Measurements from ENCODE around the gene PCNX2. TPM values are rescaled to one million over a fixed set of nuclear protein-coding genes. Genes with fewer than 3 reads are reported as not detected.
"Not testable (repeated sequence)": the region's sequence is repeated elsewhere in the genome, so short reads cannot be mapped to it uniquely, and the experiment has no call there.

Gene PCNX2
- total RNA-seq, 1 experiment from 2014 or later: 11.0 TPM

DNA sequence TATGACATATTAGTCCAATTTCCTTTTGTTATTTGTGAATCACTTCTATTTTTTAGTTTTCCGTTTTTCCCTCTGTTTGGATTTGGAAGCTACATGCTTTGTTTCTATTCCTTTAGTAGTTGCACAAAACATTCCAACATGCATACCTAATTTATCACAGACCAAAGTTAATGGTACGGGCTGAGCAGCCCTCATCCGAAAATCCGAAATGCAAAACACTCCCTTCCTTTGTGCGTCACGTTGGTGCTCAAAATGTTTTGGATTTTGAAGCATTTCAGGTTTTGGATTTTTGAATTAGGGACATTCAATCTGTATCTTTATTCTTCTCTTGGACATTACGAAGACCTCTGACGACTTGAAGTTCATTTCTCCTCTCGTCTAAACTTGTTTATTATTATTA, 124.8 kb downstream of the PCNX2 start:
- H3K27me3 ChIP-seq (replicated peaks): no peaks in the 10 kb centered on the region
- H3K27ac ChIP-seq: no peak overlapping the region
- peaks cover 8% of the 10 kb centered on the region; the same call in 1 of the 2 replicates for H3K36me3 ChIP-seq
- no peaks in the 10 kb centered on the region for H3K9me3 ChIP-seq (replicated peaks)
- no peaks in the 10 kb centered on the region for H3K4me1 ChIP-seq (replicated peaks)
- no peak for DNase-seq (ENCODE audit: low read depth in 1 of 2, low spot score in 2 of 2)
- H3K4me3 ChIP-seq: no peak overlapping the region

DNA sequence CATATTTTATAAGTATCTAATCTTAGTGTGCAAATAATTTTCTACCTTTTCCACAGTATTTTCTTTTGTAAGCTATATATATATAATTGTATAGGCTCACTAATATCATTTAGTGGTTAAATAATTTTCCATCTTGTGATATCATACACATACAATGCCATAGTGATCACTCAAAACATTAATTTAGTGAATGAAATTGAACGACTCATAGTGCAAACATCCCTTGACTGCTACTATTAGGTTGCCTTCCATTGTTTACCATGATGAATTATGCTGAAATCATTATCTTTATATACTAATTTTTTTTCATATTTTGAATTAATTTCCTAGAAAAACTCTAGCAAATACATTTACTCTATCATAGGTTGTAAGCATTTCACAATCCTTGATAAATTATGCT, 127.1 kb downstream of the PCNX2 start:
- Histone ChIP-seq H3K27me3 (replicated peaks) (no peaks in the 10 kb centered on the region), H3K9me3 (replicated peaks) (no peaks in the 10 kb centered on the region), H3K4me1 (replicated peaks) (no peaks in the 10 kb centered on the region), H3K36me3 (peaks cover 5% of the 10 kb centered on the region; the same call in 1 of the 2 replicates), H3K4me3 (no peak overlapping the region), H3K27ac (no peak overlapping the region)
- no peak for DNase-seq (ENCODE audit: low read depth in 1 of 2, low spot score in 2 of 2)

DNA sequence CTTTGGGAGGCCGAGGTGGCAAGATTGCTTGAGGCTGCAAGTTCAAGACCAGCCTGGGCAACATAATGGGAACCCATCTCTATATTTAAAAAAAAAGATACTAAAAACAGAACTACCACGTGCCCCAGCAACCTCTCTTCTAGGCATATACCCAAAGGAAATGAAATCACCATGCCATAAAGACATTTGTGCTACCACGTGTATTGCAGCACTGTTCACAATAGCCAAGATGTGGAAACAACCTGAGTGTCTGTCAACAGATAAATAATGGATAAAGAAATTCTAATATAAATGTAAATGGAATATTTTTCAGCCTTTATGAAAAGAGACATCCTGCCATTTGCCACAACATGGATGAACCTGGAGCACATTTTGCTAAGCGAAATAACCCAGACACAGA, 128.6 kb downstream of the PCNX2 start:
- Histone ChIP-seq H3K27ac (no peak overlapping the region), H3K4me1 (replicated peaks) (no peaks in the 10 kb centered on the region), H3K9me3 (replicated peaks) (no peaks in the 10 kb centered on the region), H3K36me3 (peaks cover under 1% of the 10 kb centered on the region; the same call in 1 of the 2 replicates), H3K27me3 (replicated peaks) (no peaks in the 10 kb centered on the region), H3K4me3 (no peak overlapping the region)
- no peak for DNase-seq (ENCODE audit: low read depth in 1 of 2, low spot score in 2 of 2)

DNA sequence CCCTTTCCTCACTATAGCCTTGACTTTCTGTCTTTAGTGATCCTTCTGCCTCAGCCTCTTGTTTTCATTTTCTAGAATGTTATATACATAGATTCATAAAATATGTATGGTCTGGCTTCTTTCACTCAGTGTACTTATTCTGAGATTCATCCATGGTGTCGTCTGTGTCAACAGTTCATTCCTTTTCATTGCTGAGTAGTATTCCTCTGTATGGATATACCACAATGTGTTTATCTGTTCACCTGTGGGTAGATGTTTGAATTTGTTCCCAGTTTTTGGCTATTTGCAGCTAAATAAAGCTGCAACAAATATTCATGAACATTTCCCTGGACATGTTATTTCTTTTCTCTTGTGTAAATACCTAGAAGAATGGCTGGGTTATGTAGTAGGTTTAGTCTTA, 131.8 kb downstream of the PCNX2 start:
- no peak overlapping the region for H3K4me3 ChIP-seq
- H3K36me3 ChIP-seq: no peaks in the 10 kb centered on the region; the same call in 1 of the 2 replicates
- DNase-seq (ENCODE audit: low read depth in 1 of 2, low spot score in 2 of 2): no peak
- H3K9me3 ChIP-seq (replicated peaks): no peaks in the 10 kb centered on the region
- no peaks in the 10 kb centered on the region for H3K4me1 ChIP-seq (replicated peaks)
- no peaks in the 10 kb centered on the region for H3K27me3 ChIP-seq (replicated peaks)
- H3K27ac ChIP-seq: no peak overlapping the region

DNA sequence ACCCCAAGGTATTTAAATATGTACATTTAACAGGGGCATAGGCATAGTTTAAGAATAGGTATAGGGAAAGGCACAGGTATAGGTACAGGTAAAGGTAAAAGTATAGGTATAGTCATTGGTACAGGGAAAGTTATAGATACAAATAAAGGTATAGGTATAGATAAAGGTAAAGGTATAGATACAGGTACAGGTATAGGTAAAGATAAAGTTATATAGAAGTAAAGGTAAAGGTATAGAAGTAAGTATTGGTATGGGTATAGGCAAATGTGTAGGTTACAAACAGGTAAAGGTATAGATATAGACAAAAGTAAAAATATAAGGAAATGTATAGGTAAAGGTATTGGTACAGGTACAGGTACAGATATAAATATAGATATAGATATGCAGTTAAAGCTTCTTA, 137.2 kb downstream of the PCNX2 start:
- DNase-seq (ENCODE audit: low read depth in 1 of 2, low spot score in 2 of 2): no peak
- no peaks in the 10 kb centered on the region for H3K36me3 ChIP-seq
- H3K27me3 ChIP-seq (replicated peaks): no peaks in the 10 kb centered on the region
- H3K4me3 ChIP-seq: no peak overlapping the region
- H3K9me3 ChIP-seq (replicated peaks): no peaks in the 10 kb centered on the region
- no peak overlapping the region for H3K27ac ChIP-seq
- no peaks in the 10 kb centered on the region for H3K4me1 ChIP-seq (replicated peaks)

DNA sequence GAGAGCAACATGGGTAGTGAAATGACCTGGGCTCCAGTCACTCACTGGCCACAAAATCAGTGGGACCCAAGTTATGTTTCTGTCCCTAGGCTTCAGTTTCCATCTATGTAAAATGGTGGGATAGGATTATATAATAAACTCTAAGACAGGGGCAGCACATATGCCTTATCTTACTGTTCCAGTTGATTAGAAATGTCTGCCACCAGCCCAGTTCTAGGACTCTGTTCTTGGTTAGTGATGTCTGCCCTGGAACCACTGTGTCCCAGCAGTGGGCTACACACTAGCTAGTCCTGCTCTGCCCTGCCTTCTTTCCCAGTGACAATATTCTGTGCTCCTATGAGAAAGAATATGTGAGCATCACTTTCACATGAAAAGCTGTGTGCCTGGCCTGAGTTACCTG, 138.3 kb downstream of the PCNX2 start:
- DNase-seq (ENCODE audit: low read depth in 1 of 2, low spot score in 2 of 2): no peak
- Histone ChIP-seq H3K9me3 (replicated peaks) (no peaks in the 10 kb centered on the region), H3K27me3 (replicated peaks) (no peaks in the 10 kb centered on the region), H3K4me3 (no peak overlapping the region), H3K27ac (no peak overlapping the region), H3K36me3 (no peaks in the 10 kb centered on the region), H3K4me1 (replicated peaks) (no peaks in the 10 kb centered on the region)

DNA sequence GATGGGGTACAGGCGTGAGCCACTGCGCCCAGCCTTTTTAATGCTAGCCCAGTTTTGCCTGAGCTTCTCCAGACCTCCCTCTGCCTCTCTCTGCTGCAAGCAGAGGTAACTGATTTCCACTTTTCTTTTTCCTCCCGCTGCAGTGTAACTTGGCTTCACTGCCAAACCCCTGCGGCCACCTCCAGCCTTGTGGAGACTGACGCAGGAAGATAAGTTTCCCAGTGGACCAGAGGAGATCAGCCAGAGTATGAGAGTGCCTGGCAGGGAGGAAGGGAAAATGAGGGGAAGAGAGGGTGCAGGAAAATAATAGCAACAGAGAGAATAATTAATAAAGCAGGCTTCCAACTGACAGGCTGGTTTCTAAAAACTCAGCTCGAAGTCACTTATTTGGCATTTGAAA, 143.7 kb downstream of the PCNX2 start:
- DNase-seq (ENCODE audit: low read depth in 1 of 2, low spot score in 2 of 2): no peak
- Histone ChIP-seq H3K9me3 (replicated peaks) (no peaks in the 10 kb centered on the region), H3K4me1 (replicated peaks) (no peaks in the 10 kb centered on the region), H3K36me3 (no peaks in the 10 kb centered on the region), H3K27ac (no peak overlapping the region), H3K27me3 (replicated peaks) (no peaks in the 10 kb centered on the region), H3K4me3 (no peak overlapping the region)

DNA sequence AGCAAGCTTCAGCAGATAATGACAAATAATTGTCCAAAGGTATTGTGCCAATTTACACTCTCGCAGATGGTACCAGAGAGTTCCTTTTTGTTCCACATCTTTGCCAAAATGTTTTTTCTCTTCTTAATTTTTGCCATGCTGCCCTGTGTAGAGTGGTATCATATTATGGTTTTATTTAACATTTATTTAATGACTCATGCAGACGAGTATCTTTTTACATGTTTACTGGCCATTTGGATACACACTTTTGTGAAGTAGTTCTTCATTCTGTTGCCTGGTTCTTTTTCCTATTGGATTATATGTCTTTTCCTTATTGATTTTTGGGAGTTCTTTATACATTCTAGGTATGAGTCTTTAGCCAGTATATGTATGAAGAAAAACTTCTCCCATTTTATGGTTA, 151.1 kb downstream of the PCNX2 start:
- no peaks in the 10 kb centered on the region for H3K4me1 ChIP-seq (replicated peaks)
- no peak for DNase-seq (ENCODE audit: low read depth in 1 of 2, low spot score in 2 of 2)
- H3K27ac ChIP-seq: no peak overlapping the region
- no peak overlapping the region for H3K4me3 ChIP-seq
- no peaks in the 10 kb centered on the region for H3K27me3 ChIP-seq (replicated peaks)
- H3K36me3 ChIP-seq: no peaks in the 10 kb centered on the region
- H3K9me3 ChIP-seq (replicated peaks): no peaks in the 10 kb centered on the region

DNA sequence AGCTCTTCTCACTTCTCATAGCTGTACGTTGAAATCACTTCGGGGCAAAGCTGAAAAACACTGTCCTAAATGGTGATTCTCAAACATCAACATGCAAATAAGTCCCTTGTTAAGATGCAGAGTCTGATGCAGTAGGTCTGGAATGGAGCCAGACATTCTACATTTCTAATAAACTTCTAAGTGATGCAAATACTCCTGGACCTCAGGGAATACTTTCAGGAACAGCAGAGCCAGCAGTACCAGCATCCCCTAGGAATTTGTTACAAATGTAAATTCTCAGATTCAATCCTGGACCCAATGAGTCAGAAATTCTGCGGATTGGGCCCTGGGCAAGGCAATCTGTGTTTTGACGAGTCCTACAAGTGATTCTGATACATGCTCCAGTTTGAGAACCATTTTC, 152.3 kb downstream of the PCNX2 start:
- Histone ChIP-seq H3K4me3 (no peak overlapping the region), H3K36me3 (no peaks in the 10 kb centered on the region), H3K4me1 (replicated peaks) (no peaks in the 10 kb centered on the region), H3K27me3 (replicated peaks) (no peaks in the 10 kb centered on the region), H3K9me3 (replicated peaks) (no peaks in the 10 kb centered on the region), H3K27ac (no peak overlapping the region)
- DNase-seq (ENCODE audit: low read depth in 1 of 2, low spot score in 2 of 2): no peak

DNA sequence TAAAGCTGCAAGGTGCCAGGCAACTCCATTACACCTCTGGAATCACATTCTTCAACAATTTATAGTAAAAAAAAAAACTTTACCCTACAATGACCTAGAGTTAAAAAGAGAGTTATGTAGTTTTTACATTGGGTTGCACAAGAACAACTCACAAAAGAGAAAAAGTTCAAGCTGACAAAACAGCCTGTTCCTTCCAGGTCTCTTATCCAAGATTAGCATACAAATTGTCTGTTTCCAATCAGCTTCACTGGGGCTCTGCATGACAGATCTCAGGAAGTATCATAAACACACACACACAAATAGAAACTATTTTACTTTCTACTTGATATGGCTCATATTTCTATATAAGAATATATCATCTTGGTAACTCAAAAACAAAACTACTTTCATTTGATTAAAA, 154.6 kb downstream of the PCNX2 start:
- Histone ChIP-seq H3K36me3 (no peaks in the 10 kb centered on the region), H3K9me3 (replicated peaks) (no peaks in the 10 kb centered on the region), H3K4me1 (replicated peaks) (no peaks in the 10 kb centered on the region), H3K27me3 (replicated peaks) (no peaks in the 10 kb centered on the region), H3K27ac (no peak overlapping the region), H3K4me3 (no peak overlapping the region)
- no peak for DNase-seq (ENCODE audit: low read depth in 1 of 2, low spot score in 2 of 2)

DNA sequence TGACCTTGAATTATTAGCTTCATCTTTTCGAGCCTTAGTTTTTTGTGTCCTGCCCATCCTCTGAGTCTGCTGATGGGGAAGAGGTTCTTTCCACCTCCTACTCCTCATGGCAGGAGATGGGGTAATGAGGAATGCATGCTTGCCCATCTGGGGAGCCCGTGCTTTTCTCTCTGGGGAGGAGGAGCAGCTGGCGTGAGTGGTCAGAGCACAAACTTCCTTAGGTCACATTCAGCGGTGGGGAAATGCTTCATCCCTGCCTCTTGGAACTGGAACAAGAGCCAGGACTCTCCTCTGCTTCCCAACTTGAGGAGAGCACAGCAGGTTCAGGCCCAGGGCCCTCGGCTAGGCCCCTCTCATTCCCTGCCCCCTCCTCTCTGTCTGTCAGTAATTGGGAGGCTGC, 155.0 kb downstream of the PCNX2 start:
- Histone ChIP-seq H3K4me1 (replicated peaks) (no peaks in the 10 kb centered on the region), H3K27ac (no peak overlapping the region), H3K9me3 (replicated peaks) (no peaks in the 10 kb centered on the region), H3K4me3 (no peak overlapping the region), H3K36me3 (no peaks in the 10 kb centered on the region), H3K27me3 (replicated peaks) (no peaks in the 10 kb centered on the region)
- DNase-seq (ENCODE audit: low read depth in 1 of 2, low spot score in 2 of 2): no peak

DNA sequence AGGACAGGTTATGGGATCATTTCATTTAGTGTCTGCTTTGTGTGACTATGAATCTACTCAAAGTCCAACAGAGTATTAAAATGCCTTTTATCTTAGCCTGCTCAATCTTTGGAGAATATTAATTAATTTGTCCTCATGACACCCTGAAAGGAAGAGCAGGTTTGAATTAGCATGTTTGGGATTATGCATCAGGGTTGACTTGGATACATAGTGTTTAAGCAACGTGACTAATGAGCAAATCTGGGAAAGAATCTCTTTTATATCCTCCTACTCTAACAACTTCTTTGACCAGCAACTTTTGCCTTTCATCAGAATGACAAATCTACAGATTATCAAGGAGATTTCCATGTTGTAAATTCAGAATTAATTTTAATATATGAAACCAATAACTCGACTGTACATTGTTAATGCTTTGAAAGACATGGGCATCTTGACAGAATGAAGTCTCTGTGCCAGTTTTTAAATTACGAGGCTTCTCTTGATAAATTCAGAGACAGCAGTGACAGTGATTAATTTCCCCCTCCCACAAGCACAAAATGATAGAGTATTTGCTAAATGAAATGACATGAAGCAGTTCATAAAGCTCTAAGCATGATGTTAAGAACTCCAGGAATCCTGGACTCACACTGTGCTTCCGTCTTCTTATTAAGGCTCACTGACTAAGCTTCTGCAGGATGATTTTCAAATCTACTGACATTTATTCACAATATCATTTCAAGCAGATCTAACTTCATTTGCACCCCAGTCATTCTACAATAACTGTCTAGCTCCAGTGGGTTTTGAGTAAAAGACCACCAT, 156.5 kb downstream of the PCNX2 start:
- H3K27ac ChIP-seq: no peak overlapping the region
- no peaks in the 10 kb centered on the region for H3K4me1 ChIP-seq (replicated peaks)
- H3K36me3 ChIP-seq: no peaks in the 10 kb centered on the region
- no peaks in the 10 kb centered on the region for H3K27me3 ChIP-seq (replicated peaks)
- DNase-seq (ENCODE audit: low read depth in 1 of 2, low spot score in 2 of 2): no peak
- no peak overlapping the region for H3K4me3 ChIP-seq
- H3K9me3 ChIP-seq (replicated peaks): no peaks in the 10 kb centered on the region

DNA sequence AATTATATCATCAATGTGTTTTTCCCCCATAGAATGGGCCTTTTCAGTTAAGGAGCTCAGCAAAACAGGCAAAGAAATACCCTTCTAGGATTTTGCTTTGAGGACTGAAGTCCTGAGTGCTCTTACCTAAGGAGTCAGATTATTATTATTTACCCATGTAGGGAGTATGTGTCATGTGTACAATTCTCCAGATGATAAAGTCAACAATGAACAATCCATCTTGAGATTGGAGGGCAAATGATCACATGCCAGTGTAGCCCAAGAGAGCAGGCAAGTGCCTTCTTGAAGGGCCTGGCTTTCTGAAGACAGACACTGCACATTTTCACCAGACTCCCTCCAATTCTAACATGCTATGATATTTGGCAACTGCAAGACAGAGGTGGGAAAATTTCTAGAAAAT, 159.7 kb downstream of the PCNX2 start:
- H3K36me3 ChIP-seq: no peaks in the 10 kb centered on the region
- H3K9me3 ChIP-seq (replicated peaks): no peaks in the 10 kb centered on the region
- no peak overlapping the region for H3K27ac ChIP-seq
- DNase-seq (ENCODE audit: low read depth in 1 of 2, low spot score in 2 of 2): no peak
- H3K27me3 ChIP-seq (replicated peaks): no peaks in the 10 kb centered on the region
- H3K4me1 ChIP-seq (replicated peaks): no peaks in the 10 kb centered on the region
- H3K4me3 ChIP-seq: no peak overlapping the region

DNA sequence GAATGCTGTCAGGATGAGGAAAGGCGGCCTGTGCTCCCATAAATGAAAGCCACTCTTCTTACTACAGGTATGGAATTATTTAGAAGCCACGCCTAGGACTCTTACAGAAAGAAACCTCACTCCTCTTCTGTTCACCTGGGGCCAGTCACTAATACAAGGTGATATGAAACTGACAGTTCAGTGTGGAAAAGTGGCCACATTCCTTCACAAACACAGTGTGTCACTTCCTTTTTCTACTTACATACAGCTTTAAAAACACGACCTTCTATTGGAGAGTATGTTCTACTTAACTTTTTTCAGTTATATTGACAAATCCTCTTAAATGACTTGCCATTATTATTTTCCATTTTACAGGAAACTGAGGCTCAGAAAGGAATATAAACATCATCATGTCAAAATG, 163.1 kb downstream of the PCNX2 start:
- Histone ChIP-seq H3K27me3 (replicated peaks) (no peaks in the 10 kb centered on the region), H3K36me3 (no peaks in the 10 kb centered on the region), H3K4me1 (replicated peaks) (no peaks in the 10 kb centered on the region), H3K27ac (no peak overlapping the region), H3K9me3 (replicated peaks) (no peaks in the 10 kb centered on the region), H3K4me3 (no peak overlapping the region)
- no peak for DNase-seq (ENCODE audit: low read depth in 1 of 2, low spot score in 2 of 2)

DNA sequence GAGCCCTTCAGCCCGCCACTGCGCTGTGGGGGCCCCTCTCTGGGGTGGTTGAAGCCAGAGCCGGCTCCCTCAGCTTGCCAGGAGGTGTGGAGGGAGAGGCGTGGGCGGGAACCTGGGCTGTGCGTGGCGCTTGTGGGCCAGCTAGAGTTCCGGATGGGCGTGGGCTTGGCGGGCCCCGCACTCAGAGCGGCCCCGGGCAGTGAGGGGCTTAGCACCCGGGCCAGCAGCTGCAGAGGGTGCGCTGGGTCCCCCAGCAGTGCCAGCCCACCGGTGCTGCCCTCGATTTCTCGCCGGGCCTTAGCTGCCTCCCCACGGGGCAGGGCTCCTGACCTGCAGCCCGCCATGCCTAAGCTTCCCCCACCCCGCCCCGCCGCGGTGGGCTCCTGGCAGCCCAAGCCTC, 166.5 kb downstream of the PCNX2 start:
- not testable (repeated sequence) for H3K36me3 ChIP-seq; H3K9me3 ChIP-seq (replicated peaks); H3K4me3 ChIP-seq; H3K4me1 ChIP-seq (replicated peaks); DNase-seq (ENCODE audit: low read depth in 1 of 2, low spot score in 2 of 2); H3K27ac ChIP-seq; H3K27me3 ChIP-seq (replicated peaks)
